Transverse colon (tissue), 4 donors: ENCODE data around the gene TWIST2.

Experiments
- POLR2A ChIP-seq: fragments of 450-650 bp; IDR thresholded peaks from one replicate; pipeline ENCODE4 v1.6.1; 2016; ENCODE audit warnings: antibody characterized with exemption, mild to moderate bottlenecking, moderate library complexity
- POLR2AphosphoS5 ChIP-seq, 3 donors: sonication (generic); formaldehyde crosslinking; IDR thresholded peaks; one replicate each; pipeline ENCODE4 v1.6.1; 2016; ENCODE audit warnings: antibody characterized with exemption in 3 of 3
- TF ChIP-seq, protein P1 (sequence below), 5 experiments: fragments of 200-600 bp in 3 of 5; fragments of 450-650 bp in 2 of 5; sonication (generic) in 3 of 5; IDR thresholded peaks; 1 replicate in 2 of 5; 2 replicates in 3 of 5; pipeline ENCODE4 v1.5.1; 2016 to 2017; ENCODE audit warnings: antibody characterized with exemption in 5 of 5, inconsistent platforms in 3 of 5, mild to moderate bottlenecking in 2 of 5, moderate library complexity in 1 of 5

GRCh38 chr2:238872026-238872425 lies 24.1 kb downstream of the TWIST2 start:
- TF ChIP-seq POLR2A (no peak), POLR2AphosphoS5 (IDR thresholded peaks at IDR 0.05) (no peak)
- TF ChIP-seq, protein P1, sequence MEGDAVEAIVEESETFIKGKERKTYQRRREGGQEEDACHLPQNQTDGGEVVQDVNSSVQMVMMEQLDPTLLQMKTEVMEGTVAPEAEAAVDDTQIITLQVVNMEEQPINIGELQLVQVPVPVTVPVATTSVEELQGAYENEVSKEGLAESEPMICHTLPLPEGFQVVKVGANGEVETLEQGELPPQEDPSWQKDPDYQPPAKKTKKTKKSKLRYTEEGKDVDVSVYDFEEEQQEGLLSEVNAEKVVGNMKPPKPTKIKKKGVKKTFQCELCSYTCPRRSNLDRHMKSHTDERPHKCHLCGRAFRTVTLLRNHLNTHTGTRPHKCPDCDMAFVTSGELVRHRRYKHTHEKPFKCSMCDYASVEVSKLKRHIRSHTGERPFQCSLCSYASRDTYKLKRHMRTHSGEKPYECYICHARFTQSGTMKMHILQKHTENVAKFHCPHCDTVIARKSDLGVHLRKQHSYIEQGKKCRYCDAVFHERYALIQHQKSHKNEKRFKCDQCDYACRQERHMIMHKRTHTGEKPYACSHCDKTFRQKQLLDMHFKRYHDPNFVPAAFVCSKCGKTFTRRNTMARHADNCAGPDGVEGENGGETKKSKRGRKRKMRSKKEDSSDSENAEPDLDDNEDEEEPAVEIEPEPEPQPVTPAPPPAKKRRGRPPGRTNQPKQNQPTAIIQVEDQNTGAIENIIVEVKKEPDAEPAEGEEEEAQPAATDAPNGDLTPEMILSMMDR (IDR thresholded peaks at IDR 0.05): no peak
